ENCODE data around the gene CASZ1.

The CASZ1 gene

GRCh38 chr1:10745886-10746455 lies 50.5 kb downstream of the CASZ1 start:
- no peak for DNase-seq (ENCODE audit: low read depth)

GRCh38 chr1:10745383-10745782 lies 51.1 kb downstream of the CASZ1 start:
- DNase-seq (ENCODE audit: low read depth) = no peak

DNA sequence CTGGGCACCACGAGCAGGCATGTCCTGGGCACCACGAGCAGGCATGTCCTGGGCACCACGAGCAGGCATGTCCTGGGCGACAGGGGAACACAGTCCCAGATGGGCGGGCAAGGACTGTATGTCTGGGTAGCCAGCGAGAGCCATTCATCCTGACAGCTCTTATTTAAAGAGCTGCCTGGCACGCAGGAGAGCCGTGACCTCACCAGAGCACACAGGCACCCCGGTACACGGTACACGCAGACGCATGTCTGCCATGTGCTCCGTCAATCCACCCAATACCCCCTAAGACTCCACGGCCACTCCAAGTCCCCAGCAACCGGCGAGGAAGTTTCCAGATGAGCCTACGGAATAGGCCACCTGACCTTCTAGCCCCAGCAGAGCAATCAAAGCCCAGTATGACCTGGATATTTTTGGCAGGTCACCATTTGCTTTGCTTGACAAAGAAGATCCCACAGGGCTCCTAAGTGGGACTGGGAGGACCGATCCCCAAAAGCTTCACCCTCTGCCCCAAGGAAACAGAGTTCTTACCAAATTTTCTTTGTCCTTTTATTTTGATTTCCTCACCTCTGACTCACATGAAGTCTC lies 51.7 kb downstream of the CASZ1 start:
- no peak for DNase-seq (ENCODE audit: low read depth)

GRCh38 chr1:10744029-10744428 lies 52.4 kb downstream of the CASZ1 start:
- no peak for DNase-seq (ENCODE audit: low read depth)

- DNase-seq (ENCODE audit: low read depth) = no peak
Measured at GRCh38 chr1:10741696-10742095, 54.8 kb downstream of the CASZ1 start.

- DNase-seq (ENCODE audit: low read depth) = no peak
Measured at GRCh38 chr1:10740123-10740522, 56.3 kb downstream of the CASZ1 start.

DNA sequence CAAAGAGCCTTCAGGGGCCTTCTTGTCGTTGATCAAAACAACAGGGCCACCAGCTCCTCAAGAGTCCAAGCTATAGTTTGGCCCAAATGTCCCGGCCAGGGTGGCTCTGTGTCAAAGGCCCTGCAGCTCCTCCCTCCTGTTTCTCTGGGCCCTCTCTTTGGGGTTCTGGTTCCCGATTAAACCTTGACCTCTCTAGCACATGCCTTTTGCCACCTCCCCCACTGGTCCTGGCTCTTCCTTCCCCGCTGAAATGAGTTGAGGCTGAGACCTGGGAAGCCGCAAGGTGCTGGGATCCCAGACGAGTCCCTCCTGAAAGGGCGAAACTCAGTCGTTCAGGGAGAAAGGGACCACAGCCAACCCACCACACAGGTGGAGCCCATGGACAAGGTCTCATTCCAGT lies 56.9 kb downstream of the CASZ1 start:
- DNase-seq (ENCODE audit: low read depth) = no peak

GRCh38 chr1:10738061-10739058 lies 58.1 kb downstream of the CASZ1 start:
- no peak for DNase-seq (ENCODE audit: low read depth)

GRCh38 chr1:10737651-10738050 lies 58.8 kb downstream of the CASZ1 start:
- no peak for DNase-seq (ENCODE audit: low read depth)

DNA sequence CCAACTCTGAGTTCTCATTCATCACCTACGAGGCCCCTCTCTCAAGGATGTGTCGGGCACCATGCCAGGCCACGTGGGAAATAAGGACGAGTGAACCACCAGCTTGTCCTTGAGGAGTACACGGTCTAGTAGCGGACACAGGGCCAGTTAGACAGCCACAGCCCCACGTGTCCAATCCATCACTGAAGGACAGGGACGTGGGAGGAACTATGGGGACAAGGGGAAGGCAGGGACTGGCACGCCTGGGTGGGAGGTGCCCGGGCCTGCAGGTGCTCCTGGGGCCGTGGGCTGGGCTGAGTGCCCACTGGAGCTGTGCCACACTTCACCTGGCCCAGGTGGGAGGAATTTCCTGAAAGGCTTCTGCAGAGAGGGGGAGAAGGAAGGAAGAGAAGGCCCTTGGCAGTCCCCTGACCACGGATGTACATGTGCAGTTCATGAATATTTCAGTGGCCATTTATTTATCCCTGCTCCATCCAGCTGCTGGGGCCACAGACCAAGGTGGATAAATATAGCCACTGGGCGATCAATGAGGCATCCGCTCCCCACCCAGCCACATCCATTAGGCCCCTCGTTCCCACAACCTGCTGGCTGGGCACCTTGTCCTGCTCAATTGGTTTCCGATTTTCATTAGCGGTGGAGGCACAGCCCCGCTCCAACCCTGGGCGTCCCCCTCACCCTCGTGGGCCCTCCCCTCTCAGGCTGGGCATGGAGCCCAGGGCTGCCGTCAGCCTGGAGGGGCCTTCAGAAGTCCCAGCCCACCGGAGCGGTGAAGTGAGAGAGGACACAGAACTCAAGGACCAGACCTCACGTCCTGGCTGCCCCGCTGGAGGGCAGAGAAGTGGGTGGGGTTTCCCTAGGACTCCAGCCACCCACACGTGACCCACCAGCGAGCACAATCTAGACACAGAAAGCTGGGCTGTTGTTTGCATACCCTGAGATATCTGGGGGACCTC lies 59.5 kb downstream of the CASZ1 start:
- DNase-seq (ENCODE audit: low read depth) = no peak

DNA sequence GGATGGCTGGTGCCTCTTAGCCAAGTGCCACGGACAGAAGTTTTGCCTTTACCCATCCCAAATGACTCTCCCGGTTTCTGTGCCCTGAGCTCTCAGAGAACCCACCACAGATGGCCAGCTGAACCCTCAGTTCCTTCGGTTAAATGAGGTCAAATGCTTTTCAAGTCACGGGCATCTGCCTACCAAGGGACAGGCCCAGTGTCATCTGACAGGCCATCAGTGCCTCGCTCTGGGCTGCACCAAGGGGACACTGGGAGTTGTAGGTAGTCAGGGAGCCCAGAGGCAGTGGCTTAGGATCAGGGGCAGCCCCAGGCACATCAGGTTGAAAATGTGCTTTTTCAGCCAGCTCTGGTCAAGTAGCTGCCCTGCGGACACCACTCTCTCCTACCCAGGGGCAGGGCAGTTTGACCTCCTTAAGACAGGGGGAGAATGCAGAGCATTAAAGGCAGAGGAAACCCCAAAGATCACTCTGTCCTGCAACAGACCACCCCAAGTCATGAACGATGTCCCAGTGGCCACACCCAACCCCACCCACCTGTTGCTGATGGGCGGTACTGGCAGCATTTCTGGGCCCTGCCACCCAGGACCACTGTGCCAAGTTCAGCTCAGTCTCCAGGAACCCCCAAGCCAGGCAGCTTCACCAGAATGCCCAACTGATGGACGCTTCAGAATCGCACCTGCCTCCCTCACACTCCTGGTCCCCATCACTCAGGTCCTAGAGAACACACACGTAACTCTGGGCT lies 60.7 kb downstream of the CASZ1 start:
- no peak for DNase-seq (ENCODE audit: low read depth)

DNA sequence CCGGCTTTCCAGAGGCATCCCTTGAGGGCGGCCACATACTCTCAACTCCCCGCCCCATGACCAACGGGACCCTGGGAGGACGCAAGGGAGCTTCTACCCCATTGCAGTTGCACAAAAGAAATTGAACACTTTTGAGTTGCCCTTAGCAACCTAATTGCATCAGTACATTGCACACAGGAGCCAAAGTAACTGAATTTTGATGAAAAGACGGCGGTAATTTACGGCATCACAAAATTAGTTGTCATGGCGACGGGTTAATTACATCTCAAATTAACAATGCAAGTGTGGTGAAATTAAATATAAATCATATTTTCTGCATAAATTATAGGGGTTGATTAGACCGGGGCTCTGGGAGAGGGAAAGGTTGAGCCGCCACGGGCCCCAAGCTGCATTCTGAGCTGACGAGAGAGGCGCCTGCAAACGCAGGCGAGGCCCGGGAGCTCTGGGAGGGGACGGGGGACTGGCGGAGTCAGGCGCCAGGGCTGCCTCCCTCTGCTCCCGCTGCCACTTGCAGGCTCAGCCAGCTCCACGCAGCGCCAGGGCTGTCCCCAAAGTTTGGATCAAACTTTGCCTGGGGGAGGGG lies 61.4 kb downstream of the CASZ1 start:
- no peak for DNase-seq (ENCODE audit: low read depth)

DNA sequence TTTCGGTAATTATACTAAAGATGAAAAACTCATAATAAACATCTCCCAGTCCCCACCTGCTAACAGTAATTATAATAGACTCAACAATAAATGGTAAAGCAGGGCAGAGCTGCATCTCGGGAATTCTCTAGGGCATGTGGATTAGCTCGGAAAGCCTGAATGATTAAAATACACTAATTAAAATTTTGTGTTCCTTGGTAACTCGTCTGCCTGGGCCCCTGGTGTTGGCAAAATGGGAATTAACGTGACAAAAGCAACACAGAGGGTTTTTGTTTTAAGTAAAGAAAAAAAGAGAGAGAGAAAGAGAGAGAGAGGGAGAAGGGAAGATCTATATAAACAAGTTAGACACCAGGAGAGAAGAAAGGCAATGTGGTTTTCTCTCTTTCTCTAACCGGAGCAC lies 62.1 kb downstream of the CASZ1 start:
- no peak for DNase-seq (ENCODE audit: low read depth)

DNA sequence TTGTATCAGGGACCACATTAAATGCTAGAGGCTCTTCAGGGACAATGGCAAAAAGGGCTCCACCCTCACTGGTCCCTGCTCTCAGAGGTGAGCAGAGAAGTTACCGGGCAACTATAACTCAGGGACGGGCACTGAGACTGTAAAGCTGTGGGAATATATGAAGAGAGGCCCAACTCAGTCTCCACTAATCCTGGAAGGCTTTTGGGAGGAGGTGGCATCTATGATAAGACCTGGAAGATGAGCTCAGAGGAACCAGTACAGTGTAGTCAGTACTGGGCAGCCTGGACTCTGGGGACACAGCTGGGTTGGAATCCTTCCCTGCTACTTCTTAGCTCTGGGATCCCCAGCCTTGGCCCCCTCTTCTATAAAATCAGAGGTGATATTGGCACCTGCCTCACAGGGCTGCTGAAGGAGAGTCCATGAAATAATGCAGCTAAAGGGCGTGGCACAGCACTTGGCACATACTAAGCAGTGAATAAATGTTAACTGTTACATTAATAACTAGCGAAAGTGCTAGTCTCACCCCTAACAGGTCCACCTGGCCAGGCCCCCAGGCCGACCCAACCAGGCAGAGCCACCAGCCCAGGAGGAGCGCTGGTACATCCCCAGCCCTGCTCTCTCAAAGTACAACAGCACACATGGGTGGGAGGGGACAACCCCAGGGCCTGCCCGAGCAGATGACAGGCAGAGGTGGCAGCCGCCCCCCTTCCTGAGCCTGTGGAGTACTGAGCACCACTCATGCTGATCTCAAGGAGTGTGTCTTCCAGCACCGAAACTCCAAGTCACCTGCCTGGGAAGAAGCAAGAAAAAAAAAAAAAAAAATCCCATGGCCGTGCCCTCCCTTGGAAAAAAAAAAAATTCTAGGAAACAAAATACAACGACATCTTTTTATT lies 62.7 kb downstream of the CASZ1 start:
- DNase-seq (ENCODE audit: low read depth) = no peak

- no peak for DNase-seq (ENCODE audit: low read depth)
Measured at GRCh38 chr1:10730985-10731384, 65.5 kb downstream of the CASZ1 start.

GRCh38 chr1:10728595-10729410 lies 67.6 kb downstream of the CASZ1 start:
- no peak for DNase-seq (ENCODE audit: low read depth)

DNA sequence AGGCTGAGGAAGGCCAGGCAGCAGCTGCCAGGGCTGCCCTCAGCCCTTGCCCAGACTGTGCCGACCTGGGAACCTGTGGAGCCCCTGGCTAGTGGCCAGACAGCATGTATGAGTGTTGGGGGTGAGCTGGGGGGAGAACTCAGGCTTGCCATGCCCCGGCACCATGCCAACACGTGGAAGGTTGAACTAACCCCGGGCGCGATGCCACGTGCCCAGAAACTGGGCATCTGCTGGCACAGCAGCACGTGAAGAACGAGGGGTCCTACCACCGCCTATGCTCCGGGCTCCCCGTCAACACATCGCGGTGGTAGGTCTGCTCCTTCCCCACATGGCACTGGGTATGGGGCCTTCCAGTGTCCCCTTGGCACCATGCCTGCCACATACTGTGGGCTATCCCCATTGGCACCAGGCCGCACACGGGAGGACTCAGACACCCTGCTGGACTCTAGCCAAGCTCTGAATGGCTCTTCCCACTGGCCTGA lies 68.7 kb downstream of the CASZ1 start:
- no peak for DNase-seq (ENCODE audit: low read depth)

- DNase-seq (ENCODE audit: low read depth) = no peak
Measured at GRCh38 chr1:10726355-10726754, 70.1 kb downstream of the CASZ1 start.

Measured in stimulated activated CD8-positive, alpha-beta memory T cell treated with anti-CD3 and anti-CD28 coated beads, Interleukin-12 subunit alpha, Interleukin-12 subunit beta, amount 100 ng/mL, for 4 hours (primary cell).